HCT116 (cell line): ENCODE measurements around the gene ZXDA.
"Not testable (repeated sequence)": the region's sequence is repeated elsewhere in the genome, so short reads cannot be mapped to it uniquely, and the experiment has no call there.

Experiments
- ATF3 ChIP-seq: IDR thresholded peaks from 2 replicates; pipeline ENCODE4 v1.6.1; 2012
- CEBPB ChIP-seq: IDR thresholded peaks from 2 replicates; pipeline ENCODE4 v1.6.1; 2012; ENCODE audit warnings: low read depth
- CTCF ChIP-seq, 3 experiments: fragments of 200-600 bp in 1 of 3; sonication (generic) in 1 of 3; IDR thresholded peaks in 2 of 3; conservative IDR thresholded peaks in 1 of 3; 2 replicates each; pipeline ENCODE4 v1.5.1; 2012 to 2017; ENCODE audit warnings: low read depth in 2 of 3, low read length in 2 of 3, antibody characterized with exemption in 1 of 3, borderline replicate concordance in 1 of 3, control low read depth in 1 of 3, mild to moderate bottlenecking in 1 of 3, mixed read lengths in 1 of 3, mixed run types in 1 of 3, moderate library complexity in 1 of 3; ENCODE audit not compliant: insufficient read depth in 1 of 3
- EGR1 ChIP-seq: IDR thresholded peaks from 2 replicates; pipeline ENCODE4 v1.6.1; 2012; ENCODE audit warnings: low read depth
- ELF1 ChIP-seq: IDR thresholded peaks from 2 replicates; pipeline ENCODE4 v1.6.1; 2012; ENCODE audit warnings: low read depth, borderline replicate concordance
- EZH2 ChIP-seq: fragments of 200-600 bp; sonication (generic); IDR thresholded peaks from 2 replicates; pipeline ENCODE4 v1.6.1; 2017; ENCODE audit warnings: antibody characterized with exemption, mixed run types
- EZH2phosphoT487 ChIP-seq: fragments of 200-600 bp; IDR thresholded peaks from 2 replicates; pipeline ENCODE4 v1.6.1; 2018; ENCODE audit warnings: antibody characterized with exemption, borderline replicate concordance
- FOSL1 ChIP-seq: IDR thresholded peaks from 2 replicates; pipeline ENCODE4 v1.6.1; 2012; ENCODE audit warnings: low read depth
- MAX ChIP-seq: IDR thresholded peaks from 2 replicates; pipeline ENCODE4 v1.6.1; 2012
- POLR2A ChIP-seq: IDR thresholded peaks from 2 replicates; pipeline ENCODE4 v1.7.0; 2011; ENCODE audit warnings: borderline replicate concordance; ENCODE audit not compliant: insufficient read depth, insufficient read length; ENCODE audit errors: extremely low read depth
- POLR2AphosphoS5 ChIP-seq: IDR thresholded peaks from 2 replicates; pipeline ENCODE4 v1.6.1; 2011; ENCODE audit warnings: mild to moderate bottlenecking, low read depth, low read length, moderate library complexity
- RAD21 ChIP-seq: IDR thresholded peaks from 2 replicates; pipeline ENCODE4 v1.6.1; 2012; ENCODE audit warnings: low read depth, mild to moderate bottlenecking

DNA sequence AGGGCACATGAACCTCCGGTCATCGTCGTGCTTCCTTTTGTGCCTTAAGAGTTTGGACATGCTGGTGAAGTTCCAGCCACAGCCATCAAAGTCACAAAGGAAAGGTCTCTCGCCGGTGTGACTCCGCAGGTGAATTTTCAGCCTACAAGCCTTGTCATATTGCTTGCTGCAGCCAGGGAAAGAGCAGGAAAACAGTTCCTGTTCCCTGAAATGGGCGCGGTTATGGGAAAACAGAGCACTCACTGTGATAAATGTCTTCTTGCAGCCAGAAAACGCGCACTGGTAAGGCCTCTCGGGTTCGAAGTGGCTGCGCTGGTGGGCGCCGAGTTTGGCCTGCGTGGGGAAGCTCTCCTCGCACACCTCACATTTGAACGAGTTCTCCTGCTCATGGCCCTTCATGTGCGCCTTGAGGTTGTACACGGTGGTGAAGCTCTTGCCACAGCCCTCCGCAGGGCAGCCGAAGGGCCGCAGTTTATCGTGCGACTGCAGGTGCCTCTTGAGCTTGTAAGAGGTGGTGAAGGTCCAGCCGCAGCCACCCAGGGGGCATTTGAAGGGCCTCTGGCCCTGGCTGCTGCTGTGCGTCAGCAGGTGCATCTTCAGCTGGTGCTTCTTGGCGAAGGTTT, 1.2 kb downstream of the ZXDA start:
- TF ChIP-seq EZH2; CTCF (IDR thresholded peaks at IDR 0.05 in 2 of 3, conservative IDR thresholded peaks at IDR 0.05 in 1 of 3; ENCODE audit: borderline replicate concordance in 1 of 3, insufficient read depth in 1 of 3, low read depth in 2 of 3, low read length in 2 of 3); POLR2A; ATF3; POLR2AphosphoS5; ELF1; CEBPB; EZH2phosphoT487; RAD21; EGR1; MAX; FOSL1: not testable (repeated sequence)
